OCI-LY7 (cell line): Measurements from ENCODE around the gene OR6B1.

Experiments
- CTCF ChIP-seq: fragments of 200-600 bp; sonication (generic); conservative IDR thresholded peaks from 2 replicates; pipeline ENCODE4 v1.5.1; 2014; ENCODE audit warnings: mild to moderate bottlenecking, antibody characterized with exemption, low read length, moderate library complexity, mixed read lengths
- EZH2phosphoT487 ChIP-seq: fragments of 200-600 bp; sonication (generic); IDR thresholded peaks from 2 replicates; pipeline ENCODE4 v1.6.1; 2018; ENCODE audit warnings: low read depth, borderline replicate concordance, mild to moderate bottlenecking, mixed run types, antibody characterized with exemption, low read length, moderate library complexity, mixed read lengths

- no peak for TF ChIP-seq CTCF
- TF ChIP-seq EZH2phosphoT487 = no peak
These were observed 6.0 kb downstream of the OR6B1 start for GRCh38 chr7:144006029-144006691.
